GM18519 (cell line): ENCODE data around the gene RIMKLA.

ENCODE experiments used
- ATAC-seq: cut with Tn5 transposase; IDR thresholded peaks from one replicate; pipeline ENCODE4 v1.9.1; 2021; ENCODE audit warnings: mild to moderate bottlenecking, moderate library complexity; ENCODE audit not compliant: unreplicated experiment, low FRiP score

Gene RIMKLA

GRCh38 chr1:42380586-42381279, at the start of gene RIMKLA:
Gene RIMKLA (plus strand): TSS chr1:42380792. CDS start chr1:42380935, 143 bp downstream.
- peak; percentile 78 for ATAC-seq

DNA sequence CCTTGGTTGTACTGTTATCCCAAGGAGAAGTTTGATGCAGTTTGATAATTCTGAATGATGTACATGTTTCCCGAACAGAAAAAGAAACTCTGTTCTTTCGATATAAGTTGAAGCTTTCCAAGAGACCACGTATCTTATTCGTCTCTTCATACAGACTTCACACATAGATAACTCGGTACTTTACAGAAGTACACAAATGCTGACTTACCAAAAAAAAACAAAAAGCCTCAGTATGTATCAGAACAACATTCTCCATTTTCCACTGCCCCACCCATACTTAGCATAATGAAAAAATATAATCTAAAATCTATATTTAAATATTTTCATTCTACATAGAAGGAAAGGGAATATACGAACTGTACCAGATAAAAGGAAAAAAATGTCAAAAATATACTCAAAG, 47.7 kb upstream of the RIMKLA start:
- ATAC-seq = no peak

- no peak for ATAC-seq
Observed at GRCh38 chr1:42333662-42334239, 46.8 kb upstream of the RIMKLA start.

DNA sequence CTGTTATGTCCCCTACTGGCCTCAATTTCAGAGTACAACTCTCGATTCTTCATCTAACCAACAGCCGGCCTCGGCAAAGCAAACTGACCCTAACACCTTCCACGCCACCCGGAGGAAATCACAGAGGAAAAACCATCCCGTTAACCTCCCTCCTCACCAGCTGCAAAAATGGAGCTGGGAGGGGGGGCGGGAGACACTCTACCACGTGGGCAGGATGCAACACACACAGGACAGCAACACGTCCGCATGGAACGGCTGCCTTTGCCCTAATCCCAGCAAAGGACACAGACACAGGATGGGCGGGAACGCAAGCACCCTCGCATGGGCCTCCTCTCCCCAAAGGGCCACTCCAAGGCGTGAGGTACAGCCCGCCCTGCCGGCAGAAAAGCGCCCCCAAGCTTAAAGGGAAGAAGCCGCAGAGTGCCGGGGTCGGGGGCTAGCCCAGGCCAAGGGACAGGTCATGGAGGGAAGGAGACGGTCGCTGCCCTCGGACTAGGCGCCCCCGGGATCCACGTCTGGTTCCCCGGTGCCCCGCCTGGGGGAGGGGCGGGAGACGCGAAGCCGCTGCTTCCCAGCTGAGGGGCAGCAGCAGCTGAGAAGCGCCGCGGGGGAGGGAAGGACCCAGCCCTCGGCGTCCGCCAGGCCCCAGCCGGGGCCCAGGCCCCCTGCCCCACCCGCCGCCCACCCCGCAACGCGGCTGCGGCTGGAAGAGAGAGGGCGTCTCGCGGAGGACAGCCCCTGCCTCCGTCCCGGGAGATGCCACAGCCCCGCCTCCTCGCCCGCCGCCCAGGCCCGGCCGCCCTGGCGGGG, 46.1 kb upstream of the RIMKLA start:
- ATAC-seq = peak; percentile 28

DNA sequence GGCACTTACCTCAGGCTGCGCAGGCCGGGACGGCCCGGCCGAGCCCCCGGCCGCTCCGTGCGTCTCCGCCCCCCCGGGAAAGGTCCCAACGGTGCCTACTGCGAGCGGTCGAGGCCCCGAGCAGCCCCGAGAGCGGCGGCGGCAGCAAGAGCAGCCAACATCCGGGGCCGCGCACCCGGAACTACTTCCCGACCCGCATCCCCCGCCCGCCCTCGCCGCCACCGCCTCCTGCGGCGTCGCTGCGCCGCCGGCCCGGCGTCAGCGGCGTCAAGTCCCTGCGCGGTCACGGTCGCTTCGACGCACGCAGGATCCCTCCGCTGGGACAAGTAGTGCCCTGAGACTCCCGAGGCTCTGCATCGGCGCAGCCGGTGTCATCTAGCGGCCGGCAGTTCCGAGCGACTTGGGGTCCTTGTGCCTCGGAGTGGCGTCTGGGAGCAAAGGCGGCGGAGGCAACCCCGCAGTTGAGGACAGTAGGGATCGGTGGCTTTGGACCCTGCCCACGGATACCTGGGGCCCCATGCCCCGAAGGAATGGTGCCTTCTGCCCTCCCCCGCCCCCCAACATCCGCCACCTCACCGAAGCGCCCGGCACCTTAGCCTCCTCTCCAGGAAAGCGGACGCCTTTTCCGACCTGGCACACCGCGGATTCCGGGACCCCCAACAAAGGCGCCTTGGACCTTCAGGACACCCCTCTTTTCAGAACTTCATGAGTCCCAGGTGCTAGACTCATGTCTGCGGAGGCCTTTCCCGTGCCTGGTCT, 45.4 kb upstream of the RIMKLA start, which contains the start of gene FOXJ3:
Gene FOXJ3, minus strand, starts transcription at position 186 of the 759 bp plus-strand sequence. CDS start 24,142 bp downstream, outside the sequence.
- ATAC-seq = peak; percentile 49

- no peak for ATAC-seq
Observed at GRCh38 chr1:42335809-42336518, 44.6 kb upstream of the RIMKLA start.

GRCh38 chr1:42336978-42337377, 43.6 kb upstream of the RIMKLA start:
- ATAC-seq = no peak

DNA sequence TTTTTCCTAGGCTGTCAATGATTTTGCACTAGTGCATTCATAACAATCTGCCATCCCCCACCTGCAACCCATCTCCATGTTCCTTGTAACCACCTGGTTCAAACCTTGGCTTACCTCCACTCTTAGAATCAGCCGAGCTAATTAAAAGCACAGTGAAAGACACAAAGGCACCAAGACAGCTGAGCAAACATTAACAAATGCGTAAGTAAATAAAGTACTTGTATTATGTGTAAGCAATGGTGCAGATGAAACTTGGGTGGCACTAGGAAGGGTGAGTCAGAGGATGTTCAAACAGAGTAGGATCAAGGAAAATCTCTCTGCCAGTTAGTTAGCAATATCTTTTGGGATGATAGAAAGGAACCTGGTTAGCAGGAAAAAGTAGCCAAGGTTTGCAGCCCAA, 40.5 kb upstream of the RIMKLA start:
- no peak for ATAC-seq

DNA sequence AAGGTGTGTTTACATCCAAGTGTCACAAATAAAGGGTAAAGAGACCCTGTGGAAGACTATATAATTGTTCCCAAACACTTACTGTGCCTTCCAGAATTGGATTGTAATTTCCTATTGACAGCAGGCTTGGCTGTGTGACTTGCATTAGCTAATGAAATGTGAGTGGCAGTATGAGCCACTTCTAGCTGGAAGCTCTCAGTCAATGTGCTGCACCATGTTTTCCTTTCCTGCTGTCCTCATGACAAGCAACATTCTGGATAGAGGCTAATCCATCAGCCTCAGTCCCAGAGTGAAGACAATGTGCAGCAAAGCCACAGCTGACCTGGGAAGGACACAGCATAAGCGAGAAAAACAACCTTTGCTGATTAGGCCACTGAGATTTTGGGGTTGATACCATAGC, 39.7 kb upstream of the RIMKLA start:
- no peak for ATAC-seq

DNA sequence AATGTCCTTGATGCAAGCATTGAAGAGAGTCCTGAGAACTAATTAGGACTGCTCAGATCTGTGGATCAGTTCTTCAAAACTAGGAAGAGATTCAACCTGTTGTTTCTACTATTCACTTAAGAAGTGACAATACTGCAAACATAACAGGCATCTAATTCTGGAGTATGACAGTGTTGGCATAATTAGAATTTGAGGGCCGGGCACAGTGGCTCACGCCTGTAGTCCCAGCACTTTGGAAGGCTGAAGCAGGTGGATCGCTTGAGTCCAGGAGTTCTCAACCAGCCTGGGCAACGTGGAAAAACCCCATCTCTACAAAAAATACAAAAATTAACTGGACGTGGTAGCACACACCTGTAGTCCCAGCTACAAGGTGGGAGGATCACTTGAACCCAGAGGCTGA, 37.5 kb upstream of the RIMKLA start:
- no peak for ATAC-seq

DNA sequence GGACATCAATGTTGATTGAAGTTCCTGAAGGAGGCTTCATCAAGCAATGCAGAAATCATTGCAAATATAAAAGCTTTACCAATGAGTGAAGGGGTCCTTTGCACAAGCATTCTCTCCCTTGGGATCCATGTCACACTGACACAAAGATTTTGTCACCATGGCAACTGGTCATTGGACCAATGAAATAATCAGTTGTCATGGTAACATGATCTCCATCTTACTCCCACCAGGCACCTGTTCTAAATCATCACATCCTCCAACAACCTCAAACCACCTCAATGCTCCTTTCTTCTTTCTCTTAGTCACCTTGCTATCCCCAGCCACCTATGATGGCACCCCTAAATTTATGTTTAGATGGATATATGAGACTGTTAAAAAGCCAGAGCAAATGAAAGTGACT, 32.1 kb upstream of the RIMKLA start:
- no peak for ATAC-seq

- no peak for ATAC-seq
Observed at GRCh38 chr1:42350086-42350485, 30.5 kb upstream of the RIMKLA start.

- no peak for ATAC-seq
Observed at GRCh38 chr1:42358791-42359190, 21.8 kb upstream of the RIMKLA start.

- ATAC-seq = no peak
Observed at GRCh38 chr1:42359466-42359865, 21.1 kb upstream of the RIMKLA start.

DNA sequence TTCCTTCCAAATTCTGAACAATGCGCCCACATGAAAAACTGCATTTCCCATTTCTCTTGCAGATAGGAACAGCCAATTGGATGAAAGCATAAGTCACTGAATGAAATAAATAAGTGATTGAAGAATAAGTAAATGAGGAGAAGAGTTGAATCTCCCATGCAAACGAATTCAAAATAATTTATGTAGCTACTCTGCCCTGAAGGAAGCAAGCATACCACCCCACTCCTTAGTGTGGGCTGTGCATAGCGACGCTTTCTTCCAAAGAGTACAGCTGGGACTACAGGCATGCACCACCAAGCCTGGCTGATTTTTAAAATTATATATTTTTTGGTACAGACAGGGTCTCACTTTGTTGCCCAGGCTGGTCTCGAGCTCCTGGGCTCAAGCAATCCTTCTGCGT, 16.5 kb upstream of the RIMKLA start:
- ATAC-seq = no peak

GRCh38 chr1:42364542-42364941, 16.1 kb upstream of the RIMKLA start:
- ATAC-seq = no peak

GRCh38 chr1:42365118-42365517, 15.5 kb upstream of the RIMKLA start:
- ATAC-seq = no peak

DNA sequence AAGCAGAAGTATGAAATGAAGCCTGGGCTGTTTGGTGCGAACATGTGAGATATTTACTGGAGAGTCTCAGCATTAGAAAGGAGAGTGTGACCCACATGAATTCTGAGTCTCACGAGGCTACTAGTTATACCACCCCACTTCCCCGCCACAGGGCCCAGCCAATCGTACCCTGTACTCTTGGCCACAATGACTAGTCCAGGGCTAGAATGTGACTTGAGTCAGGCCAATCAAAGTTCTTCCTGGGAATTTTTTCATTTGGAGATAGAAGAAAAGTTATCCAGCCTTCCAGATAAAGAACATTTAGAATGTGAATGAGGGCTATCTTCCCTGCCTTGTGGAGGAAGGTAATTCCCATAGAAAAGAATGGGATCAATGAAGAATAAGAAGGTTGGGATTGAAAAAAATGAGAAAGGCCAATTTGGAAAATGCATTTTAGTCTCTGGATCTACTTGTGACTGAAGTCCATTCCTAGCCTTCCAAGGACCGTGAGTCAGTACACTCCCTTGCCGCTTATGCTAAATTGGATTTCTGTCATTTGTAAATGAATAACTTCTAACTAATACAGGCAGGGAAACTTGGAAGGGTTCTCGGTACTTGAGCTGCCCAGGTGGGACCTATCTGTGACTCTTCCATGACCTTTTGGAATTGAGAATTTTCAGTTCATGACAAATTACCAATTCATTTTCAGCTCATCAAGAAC, 12.3 kb upstream of the RIMKLA start:
- no peak for ATAC-seq

DNA sequence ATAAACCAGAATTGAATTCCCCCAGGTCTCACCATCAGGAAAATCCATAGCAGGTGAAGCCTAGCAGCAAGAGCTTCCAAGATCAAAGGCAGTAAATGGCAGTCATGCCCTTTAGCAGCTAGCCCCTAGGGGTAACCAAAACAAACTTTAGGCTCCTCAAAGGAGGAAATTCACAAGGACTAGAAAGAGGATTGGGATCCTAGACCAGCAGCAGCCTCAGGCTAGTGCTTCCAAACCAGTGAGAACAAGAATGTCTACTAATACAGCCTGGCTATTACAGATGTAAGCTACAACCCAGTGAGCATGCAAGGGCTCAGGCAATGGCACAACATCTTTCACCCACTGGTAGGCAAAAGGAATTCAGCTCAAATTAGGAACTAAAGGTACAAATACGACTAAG, 11.1 kb upstream of the RIMKLA start:
- ATAC-seq = no peak
